Superior temporal gyrus (tissue), 1 donor: Measurements from ENCODE around the gene LARP4B.
A peak's percentile ranks its signal among the peaks of the same experiment; 100 is the strongest.

Source experiments
- DNase-seq: peaks from one replicate; pipeline ENCODE4 v3.0.0-alpha.2; 2016; ENCODE audit errors: extremely low spot score

Gene LARP4B

GRCh38 chr10:807163-807957 lies 124.1 kb downstream of the LARP4B start:
- DNase-seq, result no peak

- no peak for DNase-seq
These were observed 124.9 kb downstream of the LARP4B start for GRCh38 chr10:806451-807162.

GRCh38 chr10:805620-806305 lies 125.7 kb downstream of the LARP4B start:
- DNase-seq, result no peak

GRCh38 chr10:804787-805619 lies 126.5 kb downstream of the LARP4B start:
- DNase-seq, result no peak

GRCh38 chr10:804191-804781 lies 127.2 kb downstream of the LARP4B start:
- DNase-seq, result no peak

GRCh38 chr10:803041-803741 lies 128.3 kb downstream of the LARP4B start:
- DNase-seq, result no peak

GRCh38 chr10:802506-802905 lies 129.0 kb downstream of the LARP4B start:
- DNase-seq, result no peak

- no peak for DNase-seq
These were observed 134.3 kb downstream of the LARP4B start for GRCh38 chr10:797179-797578.

GRCh38 chr10:796233-796632 lies 135.3 kb downstream of the LARP4B start:
- no peak for DNase-seq

- no peak for DNase-seq
These were observed 137.0 kb downstream of the LARP4B start for GRCh38 chr10:794382-794956.

- DNase-seq, result no peak
These were observed 138.8 kb downstream of the LARP4B start for GRCh38 chr10:792792-793100.

- no peak for DNase-seq
These were observed 139.3 kb downstream of the LARP4B start for GRCh38 chr10:792083-792791.

- no peak for DNase-seq
These were observed 139.9 kb downstream of the LARP4B start for GRCh38 chr10:791639-792038.

GRCh38 chr10:790821-791551 lies 140.5 kb downstream of the LARP4B start:
- no peak for DNase-seq

GRCh38 chr10:789831-790701 lies 141.4 kb downstream of the LARP4B start:
- DNase-seq, result no peak

GRCh38 chr10:788796-789748 lies 142.4 kb downstream of the LARP4B start:
- peak; percentile 87 for DNase-seq
